ENCODE results near the gene MRPL55. TPM values are rescaled to one million over a fixed set of nuclear protein-coding genes. Genes with fewer than 3 reads are reported as not detected.

MRPL55 gene
- total and polyA plus RNA-seq, 2 of the 4 experiments (the other 2 are of a cell fraction) = 48.9 to 95.4 TPM

- H2BK5ac ChIP-seq (ENCODE audit: low read depth, low read length, poor library complexity, severe bottlenecking) = no peak overlapping the region
- peaks cover 14% of the 10 kb centered on the region for H4K20me1 ChIP-seq (ENCODE audit: insufficient read depth, low read length)
- H2AK9ac ChIP-seq (replicated peaks; ENCODE audit: low read depth, low read length, poor library complexity) = no peak overlapping the region
- no peak overlapping the region for H3K4ac ChIP-seq (ENCODE audit: low read depth, low read length)
- no peak overlapping the region for H3K9ac ChIP-seq (ENCODE audit: low read depth, low read length)
- H2AFZ ChIP-seq (replicated peaks; ENCODE audit: low read length, poor library complexity) = no peak overlapping the region
- H3K9me1 ChIP-seq (ENCODE audit: insufficient read depth, low read length) = peaks cover 5% of the 10 kb centered on the region; the same call in 1 of the 2 replicates
- H3K56ac ChIP-seq (ENCODE audit: extremely low read depth, insufficient read depth, low read length) = no peak overlapping the region
- H4K5ac ChIP-seq (ENCODE audit: low read depth, low read length) = no peak overlapping the region
- no peak overlapping the region for H2BK20ac ChIP-seq (ENCODE audit: low read depth, low read length)
- no peak overlapping the region for H3K4me3 ChIP-seq (ENCODE audit: insufficient read depth, low read depth, low read length)
- peaks cover 19% of the 10 kb centered on the region for H3K27me3 ChIP-seq (ENCODE audit: control insufficient read depth, insufficient read depth, low read length)
- H3K4me2 ChIP-seq (ENCODE audit: low read depth, low read length) = no peak overlapping the region
- BruUV-seq (replicated peaks) = no TSS peak
- DNase-seq (no peak), ATAC-seq (ENCODE audit: low read depth) (no peak)
- H3K4me1 ChIP-seq (ENCODE audit: control insufficient read depth, insufficient read depth, low read length) = peaks cover 7% of the 10 kb centered on the region
- H3K18ac ChIP-seq (ENCODE audit: low read depth, low read length) = no peak overlapping the region
- H3K23ac ChIP-seq (ENCODE audit: low read depth, low read length) = no peak overlapping the region
- intact Hi-C loops (cut with micrococcal nuclease) = loop anchor here (10.0 kb wide), 1 partner anchor 138 kb away; no protein-coding TSS in a partner anchor
- H4K8ac ChIP-seq (ENCODE audit: low read depth in 2 of 2, low read length in 2 of 2) = no peak overlapping the region
- dilution Hi-C loops (cut with HindIII; ENCODE audit: low sequenced_read_pairs, unreplicated experiment) = no loop called here
- ChIA-PET POLR2A (ENCODE audit: unreplicated experiment) (no interaction called here), CTCF (no interaction called here)
- in situ Hi-C loops (cut with MboI; ENCODE audit: low sequenced_read_pairs) = loop anchor here (10.0 kb wide), 1 partner anchor 368 kb away; no protein-coding TSS in a partner anchor
- H3K79me1 ChIP-seq (ENCODE audit: low read depth in 1 of 2, low read length in 2 of 2) = peaks cover 0 to 14% of the 10 kb centered on the region in 2 experiments; a peak in 1 of 4 replicates
- no CpG with 5 or more reads among the region's 1 CpG for WGBS, 2 experiments (ENCODE audit: extremely low coverage in 2 of 2, insufficient read length in 1 of 2)
- no peak overlapping the region for H3K14ac ChIP-seq (replicated peaks; ENCODE audit: low read depth, low read length)
- H2BK120ac ChIP-seq (ENCODE audit: low read depth, low read length) = no peak overlapping the region
- peaks cover 5% of the 10 kb centered on the region; the same call in 1 of the 2 replicates for H3K36me3 ChIP-seq (ENCODE audit: control insufficient read depth, insufficient read depth, low read length)
- no peak overlapping the region for H4K91ac ChIP-seq (ENCODE audit: insufficient read depth, low read depth, low read length)
- no peak overlapping the region for H2BK15ac ChIP-seq (ENCODE audit: low read depth, low read length)
- TF ChIP-seq ELK1 (IDR thresholded peaks at IDR 0.05; ENCODE audit: borderline replicate concordance, low read depth, low read length) (no peak), FOS (IDR thresholded peaks at IDR 0.05; ENCODE audit: low read depth, low read length) (no peak), MAFK (IDR thresholded peaks at IDR 0.05; ENCODE audit: low read depth, low read length) (no peak)
- H2AK5ac ChIP-seq (ENCODE audit: low read depth, low read length) = no peak overlapping the region
- H3K9me3 ChIP-seq (ENCODE audit: control insufficient read depth, insufficient read depth, low read length) = no peaks in the 10 kb centered on the region
- no peak overlapping the region for H3K27ac ChIP-seq (ENCODE audit: insufficient read depth, low read length)
Measured at GRCh38 chr1:228136901-228137300, 27.8 kb upstream of the MRPL55 start.
